Vagina (tissue), 2 donors: Measurements from ENCODE around the gene FAM151A. TPM values are rescaled to one million over a fixed set of nuclear protein-coding genes. Genes with fewer than 3 reads are reported as not detected.

Experiments used
- DNase-seq, 2 donors: peaks; one replicate each; pipeline ENCODE4 v3.0.0-alpha.2; 2017; ENCODE audit errors: extremely low spot score in 2 of 2
- H3K27ac ChIP-seq: fragments of 200-600 bp; sonication (generic); one replicate; pipeline ENCODE4 v1.5.1; 2019
- H3K27me3 ChIP-seq: fragments of 200-600 bp; sonication (generic); one replicate; pipeline ENCODE4 v1.5.1; 2019
- H3K36me3 ChIP-seq, 2 donors: fragments of 200-600 bp; sonication (generic); one replicate each; pipeline ENCODE4 v1.5.1; 2017 to 2019
- H3K4me1 ChIP-seq: fragments of 200-600 bp; sonication (generic); one replicate; pipeline ENCODE4 v1.5.1; 2019
- H3K4me3 ChIP-seq, 2 donors: fragments of 200-600 bp; sonication (generic); 1 replicate in 1 of 2; 2 replicates in 1 of 2; pipeline ENCODE4 v1.5.1; 2016 to 2019
- H3K9me3 ChIP-seq: fragments of 200-600 bp; sonication (generic); one replicate; pipeline ENCODE4 v1.5.1; 2019
- POLR2A ChIP-seq, 2 donors: fragments of 450-650 bp; IDR thresholded peaks; one replicate each; pipeline ENCODE4 v1.6.1; 2017; ENCODE audit warnings: antibody characterized with exemption in 2 of 2, mild to moderate bottlenecking in 2 of 2, moderate library complexity in 2 of 2
- POLR2AphosphoS5 ChIP-seq, 2 donors: sonication (generic); formaldehyde crosslinking; IDR thresholded peaks; one replicate each; pipeline ENCODE4 v1.9.0; 2017; ENCODE audit warnings: antibody characterized with exemption in 2 of 2, mild to moderate bottlenecking in 2 of 2, low read depth in 1 of 2; ENCODE audit not compliant: insufficient read depth in 1 of 2
- intact Hi-C: fragments of 100-400 bp; cut with DNase I; formaldehyde crosslinking; loops from one replicate; pipeline ENCODE4 v1.15.1; 2023
- total RNA-seq: library from RNA; depleted of rRNA; stranded (reverse); fragments of >200 nt; gene quantifications from one replicate; pipeline ENCODE4 v1.2.3, GENCODE V29; 2016
- TF ChIP-seq, protein P1 (sequence below), 3 experiments: fragments of 450-650 bp in 2 of 3; fragments of 200-600 bp in 1 of 3; sonication (generic) in 1 of 3; IDR thresholded peaks; one replicate each; pipeline ENCODE4 v1.5.1; 2017 to 2019; ENCODE audit warnings: antibody characterized with exemption in 3 of 3, mild to moderate bottlenecking in 2 of 3, moderate library complexity in 2 of 3

The FAM151A gene
- total RNA-seq, 1 donor from 2014 or later = not detected

DNA sequence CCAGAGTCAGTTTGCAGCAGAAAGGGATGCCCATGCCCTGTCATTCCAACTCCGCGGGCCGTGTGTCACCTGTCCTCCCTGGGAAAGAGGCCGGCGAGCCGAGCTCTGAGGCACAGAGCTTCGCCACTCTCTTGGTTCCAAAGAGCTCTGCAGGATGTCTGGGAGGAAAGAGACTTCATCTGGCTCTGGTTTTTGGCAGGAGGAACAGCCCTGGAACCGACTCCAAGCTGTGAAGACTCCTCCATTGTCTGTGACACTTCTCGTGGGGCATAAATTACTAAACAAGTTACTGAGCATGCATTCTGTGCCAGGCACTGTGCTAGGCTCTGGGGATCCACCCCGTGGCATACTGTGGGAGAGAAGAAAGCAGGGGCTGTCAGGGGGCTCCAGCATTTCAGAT lies 3.9 kb upstream of the FAM151A start:
- Histone ChIP-seq H3K36me3 (no peaks in the 10 kb centered on the region), H3K4me3 (no peak overlapping the region), H3K27me3 (no peaks in the 10 kb centered on the region), H3K9me3 (no peaks in the 10 kb centered on the region), H3K4me1 (no peaks in the 10 kb centered on the region), H3K27ac (no peak overlapping the region)
- intact Hi-C loops = no loop called here
- no peak for TF ChIP-seq POLR2A (IDR thresholded peaks at IDR 0.05)
- TF ChIP-seq, protein P1, sequence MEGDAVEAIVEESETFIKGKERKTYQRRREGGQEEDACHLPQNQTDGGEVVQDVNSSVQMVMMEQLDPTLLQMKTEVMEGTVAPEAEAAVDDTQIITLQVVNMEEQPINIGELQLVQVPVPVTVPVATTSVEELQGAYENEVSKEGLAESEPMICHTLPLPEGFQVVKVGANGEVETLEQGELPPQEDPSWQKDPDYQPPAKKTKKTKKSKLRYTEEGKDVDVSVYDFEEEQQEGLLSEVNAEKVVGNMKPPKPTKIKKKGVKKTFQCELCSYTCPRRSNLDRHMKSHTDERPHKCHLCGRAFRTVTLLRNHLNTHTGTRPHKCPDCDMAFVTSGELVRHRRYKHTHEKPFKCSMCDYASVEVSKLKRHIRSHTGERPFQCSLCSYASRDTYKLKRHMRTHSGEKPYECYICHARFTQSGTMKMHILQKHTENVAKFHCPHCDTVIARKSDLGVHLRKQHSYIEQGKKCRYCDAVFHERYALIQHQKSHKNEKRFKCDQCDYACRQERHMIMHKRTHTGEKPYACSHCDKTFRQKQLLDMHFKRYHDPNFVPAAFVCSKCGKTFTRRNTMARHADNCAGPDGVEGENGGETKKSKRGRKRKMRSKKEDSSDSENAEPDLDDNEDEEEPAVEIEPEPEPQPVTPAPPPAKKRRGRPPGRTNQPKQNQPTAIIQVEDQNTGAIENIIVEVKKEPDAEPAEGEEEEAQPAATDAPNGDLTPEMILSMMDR (IDR thresholded peaks at IDR 0.05) = no peak
- no peak for TF ChIP-seq POLR2AphosphoS5 (IDR thresholded peaks at IDR 0.05; ENCODE audit: insufficient read depth in 1 of 2, low read depth in 1 of 2)
- DNase-seq = no peak

DNA sequence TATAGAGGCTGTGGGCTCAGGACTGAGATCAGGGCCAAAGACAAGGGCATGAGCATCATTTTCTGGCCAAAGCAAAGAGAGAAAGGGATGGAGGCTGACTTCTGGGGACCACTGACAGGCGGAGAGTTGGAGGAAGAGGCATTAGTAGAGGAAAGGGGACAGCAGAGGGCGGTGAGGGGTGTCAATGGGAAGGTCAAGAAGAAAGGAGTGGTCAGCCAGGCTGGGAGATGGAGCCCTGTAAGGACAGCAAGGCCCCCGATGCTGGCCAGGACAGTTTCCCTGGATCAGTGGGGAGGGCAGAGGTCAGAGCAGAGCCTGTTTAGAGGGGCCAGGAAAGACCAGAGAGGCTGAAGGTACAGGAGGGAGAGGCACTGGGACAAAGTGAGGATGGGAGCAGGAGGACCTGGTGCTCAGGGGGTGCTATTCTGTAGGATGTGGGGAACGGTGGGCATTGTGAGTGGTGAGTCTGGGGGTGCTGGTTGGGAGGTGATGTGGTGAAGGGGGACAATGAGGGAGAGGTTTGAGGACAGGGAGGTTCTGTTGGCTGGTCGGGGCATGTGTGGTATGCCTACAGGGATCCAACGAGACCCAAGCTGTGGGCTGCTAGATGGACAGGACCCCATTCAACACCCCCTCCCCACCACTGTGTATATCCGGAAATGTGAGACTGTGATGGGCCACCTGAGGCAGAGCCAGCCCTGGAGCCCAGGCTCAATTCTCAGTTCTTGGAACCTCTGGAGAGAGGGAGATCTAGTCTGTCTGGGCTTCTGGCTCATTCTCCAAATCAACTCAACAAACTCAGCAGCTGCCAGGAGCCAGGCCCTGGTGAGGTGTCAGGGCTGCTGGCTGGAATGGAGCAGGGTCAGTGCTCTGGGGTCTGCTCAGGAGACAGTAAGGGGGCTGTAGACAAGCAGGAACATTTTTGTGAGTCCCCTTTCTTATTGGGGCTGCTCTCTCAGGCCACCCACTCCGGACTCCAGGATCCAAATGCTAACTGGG lies 1.4 kb upstream of the FAM151A start:
- intact Hi-C loops = no loop called here
- no peak overlapping the region for H3K4me3 ChIP-seq
- no peak overlapping the region for H3K27ac ChIP-seq
- no peaks in the 10 kb centered on the region for H3K36me3 ChIP-seq
- H3K27me3 ChIP-seq = no peaks in the 10 kb centered on the region
- DNase-seq = peak in 1 of 2 donors; percentile 56
- H3K4me1 ChIP-seq = no peaks in the 10 kb centered on the region
- no peaks in the 10 kb centered on the region for H3K9me3 ChIP-seq
- TF ChIP-seq, protein P1 (IDR thresholded peaks at IDR 0.05) = no peak
- TF ChIP-seq POLR2A (IDR thresholded peaks at IDR 0.05) (no peak), POLR2AphosphoS5 (IDR thresholded peaks at IDR 0.05; ENCODE audit: insufficient read depth in 1 of 2, low read depth in 1 of 2) (no peak)

DNA sequence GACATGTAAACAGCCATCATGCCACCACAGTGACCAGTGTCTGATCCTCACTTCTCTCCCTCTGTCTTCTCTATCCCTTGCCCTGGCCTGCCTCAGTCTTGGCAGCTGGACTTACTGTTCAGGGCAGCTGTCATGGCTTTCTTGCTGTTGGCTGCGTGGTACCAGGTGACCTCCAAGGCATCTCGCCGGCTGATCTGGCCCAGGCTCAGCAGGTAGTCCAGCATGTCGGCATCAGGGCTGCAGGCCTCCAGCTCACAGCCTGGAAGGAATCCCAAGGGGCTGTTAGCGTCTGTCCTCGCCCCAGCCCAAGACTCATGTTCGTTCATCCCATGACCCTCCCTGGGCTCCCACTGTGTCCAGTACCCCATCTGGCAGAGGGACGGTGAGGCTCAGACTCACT lies 3.6 kb downstream of the FAM151A start:
- no peak for TF ChIP-seq POLR2A (IDR thresholded peaks at IDR 0.05)
- TF ChIP-seq POLR2AphosphoS5 (IDR thresholded peaks at IDR 0.05; ENCODE audit: insufficient read depth in 1 of 2, low read depth in 1 of 2) = no peak
- TF ChIP-seq, protein P1 (IDR thresholded peaks at IDR 0.05) = no peak
- DNase-seq = peak in 1 of 2 donors; percentile 62
- Histone ChIP-seq H3K4me1 (no peaks in the 10 kb centered on the region), H3K27me3 (no peaks in the 10 kb centered on the region), H3K4me3 (no peak overlapping the region), H3K27ac (no peak overlapping the region), H3K36me3 (no peaks in the 10 kb centered on the region), H3K9me3 (no peaks in the 10 kb centered on the region)
- intact Hi-C loops = no loop called here

DNA sequence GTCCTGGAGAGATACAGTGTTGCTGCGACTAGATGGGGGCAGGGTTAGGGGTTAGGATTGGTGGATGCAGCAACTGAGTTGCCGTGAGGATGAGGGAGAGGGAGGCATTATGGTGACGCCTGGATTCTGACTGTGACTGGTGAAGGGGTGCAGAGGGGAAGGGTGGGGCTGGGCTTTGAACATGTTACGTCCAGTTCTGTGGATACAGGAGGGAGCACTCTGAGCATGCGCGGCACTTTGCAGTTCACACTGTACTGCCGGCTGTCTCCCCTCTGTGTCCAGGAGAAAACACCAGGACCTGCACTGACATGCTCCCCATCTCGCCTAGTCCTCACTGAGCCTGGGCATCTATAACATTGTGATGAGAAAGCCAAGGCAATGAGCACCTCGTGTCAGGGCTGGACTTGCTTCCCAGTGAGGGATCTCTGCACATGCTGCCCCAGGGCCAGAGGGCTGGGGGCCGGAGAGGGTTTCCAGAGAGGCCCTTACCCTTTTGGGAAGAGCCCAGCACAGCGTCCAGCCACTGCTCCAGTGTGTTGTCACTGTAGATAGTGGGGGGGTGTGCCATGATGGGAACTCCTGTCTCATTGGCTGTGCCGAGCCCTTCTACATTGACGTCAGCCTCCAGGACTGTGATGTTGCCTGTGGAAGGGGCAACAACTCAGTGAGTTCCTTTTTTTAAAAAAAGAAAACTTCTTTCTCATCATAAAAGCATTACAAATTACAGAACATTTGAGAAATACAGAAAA lies 7.6 kb downstream of the FAM151A start:
- Histone ChIP-seq H3K27me3 (no peaks in the 10 kb centered on the region), H3K9me3 (no peaks in the 10 kb centered on the region), H3K4me1 (no peaks in the 10 kb centered on the region), H3K36me3 (no peaks in the 10 kb centered on the region), H3K4me3 (no peak overlapping the region), H3K27ac (no peak overlapping the region)
- intact Hi-C loops = no loop called here
- no peak for TF ChIP-seq POLR2AphosphoS5 (IDR thresholded peaks at IDR 0.05; ENCODE audit: insufficient read depth in 1 of 2, low read depth in 1 of 2)
- no peak for TF ChIP-seq POLR2A (IDR thresholded peaks at IDR 0.05)
- TF ChIP-seq, protein P1 (IDR thresholded peaks at IDR 0.05) = no peak
- peak in 1 of 2 donors; percentile 85 for DNase-seq
